ENCODE measurements around the gene CAP2.

CAP2 gene

GRCh38 chr6:17494177-17494576, 100.8 kb downstream of the CAP2 start:
- Histone ChIP-seq H3K4me1 (ENCODE audit: insufficient read depth, low read length) (no peaks in the 10 kb centered on the region), H3K4me3 (ENCODE audit: low read depth in 1 of 2, low read length in 2 of 2) (no peak overlapping the region), H3K9ac (ENCODE audit: low read depth, low read length) (no peak overlapping the region), H2AFZ (ENCODE audit: low read depth, low read length) (no peak overlapping the region), H4K20me1 (ENCODE audit: insufficient read depth, low read length) (no peaks in the 10 kb centered on the region), H3K27ac (ENCODE audit: low read length) (no peak overlapping the region), H3K9me3 (ENCODE audit: insufficient read depth, low read length, severe bottlenecking) (no peaks in the 10 kb centered on the region), H3K36me3 (ENCODE audit: insufficient read depth, low read length) (no peaks in the 10 kb centered on the region), H3K27me3 (ENCODE audit: insufficient read depth, low read length, poor library complexity) (no peaks in the 10 kb centered on the region), H3K79me2 (ENCODE audit: insufficient read depth, low read length) (no peaks in the 10 kb centered on the region), H3K4me2 (ENCODE audit: insufficient read depth, low read length) (no peak overlapping the region)
- no peak for DNase-seq
- no peak for TF ChIP-seq CTCF (IDR thresholded peaks at IDR 0.05; ENCODE audit: borderline replicate concordance, extremely low read depth, low read length, poor library complexity, severe bottlenecking)
- TF ChIP-seq EZH2 (IDR thresholded peaks at IDR 0.05; ENCODE audit: borderline replicate concordance, low read depth, low read length, severe bottlenecking) = no peak
- no peak for ATAC-seq (ENCODE audit: insufficient read depth, low read depth)

- no peaks in the 10 kb centered on the region for H3K4me1 ChIP-seq (ENCODE audit: insufficient read depth, low read length)
- ATAC-seq (ENCODE audit: insufficient read depth, low read depth) = no peak
- H3K9me3 ChIP-seq (ENCODE audit: insufficient read depth, low read length, severe bottlenecking) = no peaks in the 10 kb centered on the region
- H4K20me1 ChIP-seq (ENCODE audit: insufficient read depth, low read length) = no peaks in the 10 kb centered on the region
- no peaks in the 10 kb centered on the region for H3K79me2 ChIP-seq (ENCODE audit: insufficient read depth, low read length)
- no peak overlapping the region for H3K4me3 ChIP-seq (ENCODE audit: low read depth in 1 of 2, low read length in 2 of 2)
- H3K9ac ChIP-seq (ENCODE audit: low read depth, low read length) = no peak overlapping the region
- TF ChIP-seq CTCF (IDR thresholded peaks at IDR 0.05; ENCODE audit: borderline replicate concordance, extremely low read depth, low read length, poor library complexity, severe bottlenecking) (no peak), EZH2 (IDR thresholded peaks at IDR 0.05; ENCODE audit: borderline replicate concordance, low read depth, low read length, severe bottlenecking) (no peak)
- H3K27me3 ChIP-seq (ENCODE audit: insufficient read depth, low read length, poor library complexity) = no peaks in the 10 kb centered on the region
- no peak overlapping the region for H2AFZ ChIP-seq (ENCODE audit: low read depth, low read length)
- DNase-seq = no peak
- no peaks in the 10 kb centered on the region for H3K36me3 ChIP-seq (ENCODE audit: insufficient read depth, low read length)
- H3K27ac ChIP-seq (ENCODE audit: low read length) = no peak overlapping the region
- no peak overlapping the region for H3K4me2 ChIP-seq (ENCODE audit: insufficient read depth, low read length)
Measured at GRCh38 chr6:17494919-17495318, 101.5 kb downstream of the CAP2 start.

GRCh38 chr6:17497535-17498095, 104.2 kb downstream of the CAP2 start:
- Histone ChIP-seq H3K4me3 (ENCODE audit: low read depth in 1 of 2, low read length in 2 of 2) (no peak overlapping the region), H2AFZ (ENCODE audit: low read depth, low read length) (no peak overlapping the region), H3K27me3 (ENCODE audit: insufficient read depth, low read length, poor library complexity) (no peaks in the 10 kb centered on the region), H3K9me3 (ENCODE audit: insufficient read depth, low read length, severe bottlenecking) (no peaks in the 10 kb centered on the region), H4K20me1 (ENCODE audit: insufficient read depth, low read length) (no peaks in the 10 kb centered on the region), H3K9ac (ENCODE audit: low read depth, low read length) (no peak overlapping the region), H3K36me3 (ENCODE audit: insufficient read depth, low read length) (no peaks in the 10 kb centered on the region), H3K79me2 (ENCODE audit: insufficient read depth, low read length) (no peaks in the 10 kb centered on the region), H3K4me2 (ENCODE audit: insufficient read depth, low read length) (no peak overlapping the region), H3K4me1 (ENCODE audit: insufficient read depth, low read length) (no peaks in the 10 kb centered on the region), H3K27ac (ENCODE audit: low read length) (no peak overlapping the region)
- TF ChIP-seq CTCF (IDR thresholded peaks at IDR 0.05; ENCODE audit: borderline replicate concordance, extremely low read depth, low read length, poor library complexity, severe bottlenecking) (no peak), EZH2 (IDR thresholded peaks at IDR 0.05; ENCODE audit: borderline replicate concordance, low read depth, low read length, severe bottlenecking) (no peak)
- ATAC-seq (ENCODE audit: insufficient read depth, low read depth) = no peak
- no peak for DNase-seq

- TF ChIP-seq EZH2 (IDR thresholded peaks at IDR 0.05; ENCODE audit: borderline replicate concordance, low read depth, low read length, severe bottlenecking) (no peak), CTCF (IDR thresholded peaks at IDR 0.05; ENCODE audit: borderline replicate concordance, extremely low read depth, low read length, poor library complexity, severe bottlenecking) (no peak)
- Histone ChIP-seq H3K36me3 (ENCODE audit: insufficient read depth, low read length) (no peaks in the 10 kb centered on the region), H3K79me2 (ENCODE audit: insufficient read depth, low read length) (no peaks in the 10 kb centered on the region), H3K9ac (ENCODE audit: low read depth, low read length) (no peak overlapping the region), H3K4me2 (ENCODE audit: insufficient read depth, low read length) (no peak overlapping the region), H3K27me3 (ENCODE audit: insufficient read depth, low read length, poor library complexity) (no peaks in the 10 kb centered on the region), H3K4me3 (ENCODE audit: low read depth in 1 of 2, low read length in 2 of 2) (no peak overlapping the region), H3K4me1 (ENCODE audit: insufficient read depth, low read length) (no peaks in the 10 kb centered on the region), H3K27ac (ENCODE audit: low read length) (no peak overlapping the region), H2AFZ (ENCODE audit: low read depth, low read length) (no peak overlapping the region), H4K20me1 (ENCODE audit: insufficient read depth, low read length) (no peaks in the 10 kb centered on the region), H3K9me3 (ENCODE audit: insufficient read depth, low read length, severe bottlenecking) (no peaks in the 10 kb centered on the region)
- no peak for DNase-seq
- no peak for ATAC-seq (ENCODE audit: insufficient read depth, low read depth)
Measured at GRCh38 chr6:17501442-17501841, 108.0 kb downstream of the CAP2 start.
